H9 (cell line): ENCODE data around the gene FBXL7. TPM values are rescaled to one million over a fixed set of nuclear protein-coding genes. Genes with fewer than 3 reads are reported as not detected.

Source experiments
- DNase-seq: peaks from one replicate; pipeline ENCODE4 v3.0.0-alpha.2; 2017
- H2AFZ ChIP-seq: one replicate; pipeline ENCODE4 v1.6.1; 2013; ENCODE audit warnings: mild to moderate bottlenecking, low read length, control low read depth, moderate library complexity
- H2AK5ac ChIP-seq: 2 replicates; pipeline ENCODE4 v1.6.1; 2013; ENCODE audit warnings: low read length, control low read depth, mixed read lengths; ENCODE audit not compliant: insufficient read length
- H2BK120ac ChIP-seq: one replicate; pipeline ENCODE4 v1.6.1; 2013; ENCODE audit warnings: low read depth, mild to moderate bottlenecking, low read length, control low read depth, inconsistent platforms; ENCODE audit not compliant: poor library complexity, severe bottlenecking
- H2BK12ac ChIP-seq: 2 replicates; pipeline ENCODE4 v1.6.1; 2013; ENCODE audit warnings: low read length, control low read depth, mixed read lengths, low read depth; ENCODE audit not compliant: insufficient read length
- H2BK15ac ChIP-seq: 2 replicates; pipeline ENCODE4 v1.6.1; 2013; ENCODE audit warnings: low read depth, low read length, control low read depth
- H2BK20ac ChIP-seq: one replicate; pipeline ENCODE4 v1.6.1; 2013; ENCODE audit warnings: low read depth, mild to moderate bottlenecking, low read length, control low read depth, inconsistent platforms; ENCODE audit not compliant: poor library complexity, severe bottlenecking
- H2BK5ac ChIP-seq: 2 replicates; pipeline ENCODE4 v1.6.1; 2013; ENCODE audit warnings: low read length, control low read depth, mixed read lengths; ENCODE audit not compliant: insufficient read length
- H3K14ac ChIP-seq: 2 replicates; pipeline ENCODE4 v1.6.1; 2013; ENCODE audit warnings: low read length, control low read depth; ENCODE audit not compliant: insufficient read depth
- H3K18ac ChIP-seq: 2 replicates; pipeline ENCODE4 v1.6.1; 2013; ENCODE audit warnings: low read depth, mild to moderate bottlenecking, mixed read lengths, low read length, control low read depth; ENCODE audit not compliant: insufficient read length
- H3K23ac ChIP-seq: 2 replicates; pipeline ENCODE4 v1.6.1; 2013; ENCODE audit warnings: low read length, control low read depth, mixed read lengths, low read depth; ENCODE audit not compliant: insufficient read length
- H3K23me2 ChIP-seq: 2 replicates; pipeline ENCODE4 v1.6.1; 2013; ENCODE audit warnings: low read depth, mild to moderate bottlenecking, mixed read lengths, low read length, control low read depth; ENCODE audit not compliant: insufficient read length, poor library complexity, severe bottlenecking
- H3K27ac ChIP-seq: 2 replicates; pipeline ENCODE4 v1.5.1; 2013; ENCODE audit warnings: low read length, control low read depth, mixed read lengths, low read depth; ENCODE audit not compliant: insufficient read length
- H3K27me3 ChIP-seq: 2 replicates; pipeline ENCODE4 v1.6.1; 2013; ENCODE audit warnings: low read length, control low read depth, inconsistent platforms; ENCODE audit not compliant: insufficient read depth
- H3K4ac ChIP-seq: 2 replicates; pipeline ENCODE4 v1.6.1; 2013; ENCODE audit warnings: low read depth, mild to moderate bottlenecking, control low read depth, inconsistent platforms, low read length, moderate library complexity
- H3K4me1 ChIP-seq: 2 replicates; pipeline ENCODE4 v1.6.1; 2013; ENCODE audit warnings: low read length, control low read depth, inconsistent platforms; ENCODE audit not compliant: insufficient read depth
- H3K4me2 ChIP-seq: 2 replicates; pipeline ENCODE4 v1.6.1; 2013; ENCODE audit warnings: low read length, control low read depth, mixed read lengths; ENCODE audit not compliant: insufficient read length, insufficient read depth
- H3K56ac ChIP-seq: 2 replicates; pipeline ENCODE4 v1.6.1; 2013; ENCODE audit warnings: low read depth, mild to moderate bottlenecking, mixed read lengths, low read length, control low read depth; ENCODE audit not compliant: insufficient read length
- H3K79me1 ChIP-seq: 2 replicates; pipeline ENCODE4 v1.6.1; 2013; ENCODE audit warnings: low read depth, mild to moderate bottlenecking, moderate library complexity, low read length, control low read depth, inconsistent platforms; ENCODE audit not compliant: insufficient read depth, poor library complexity, severe bottlenecking
- H3K79me2 ChIP-seq: 2 replicates; pipeline ENCODE4 v1.6.1; 2013; ENCODE audit warnings: low read length, control low read depth, inconsistent platforms; ENCODE audit not compliant: insufficient read depth
- H3K9ac ChIP-seq: 2 replicates; pipeline ENCODE4 v1.6.1; 2013; ENCODE audit warnings: low read length, control low read depth, mixed read lengths; ENCODE audit not compliant: insufficient read length; ENCODE audit errors: extremely low read depth
- H3K9me3 ChIP-seq: one replicate; pipeline ENCODE4 v1.6.1; 2013; ENCODE audit warnings: low read depth, low read length, inconsistent platforms; ENCODE audit not compliant: control insufficient read depth
- H3T11ph ChIP-seq: one replicate; pipeline ENCODE4 v1.6.1; 2013; ENCODE audit warnings: mild to moderate bottlenecking, low read length, control low read depth, inconsistent platforms
- H4K20me1 ChIP-seq: one replicate; pipeline ENCODE4 v1.6.1; 2013; ENCODE audit not compliant: control insufficient read depth, insufficient read length, insufficient read depth
- H4K5ac ChIP-seq: 2 replicates; pipeline ENCODE4 v1.6.1; 2013; ENCODE audit warnings: low read depth, mild to moderate bottlenecking, mixed read lengths, low read length, control low read depth; ENCODE audit not compliant: insufficient read length
- H4K8ac ChIP-seq: replicated peaks from 2 replicates; pipeline ENCODE4 v1.6.1; 2013; ENCODE audit warnings: low read length, control low read depth, mixed read lengths, low read depth; ENCODE audit not compliant: insufficient read length
- H4K91ac ChIP-seq: 2 replicates; pipeline ENCODE4 v1.6.1; 2013; ENCODE audit warnings: low read depth, mild to moderate bottlenecking, moderate library complexity, mixed read lengths, low read length, control low read depth; ENCODE audit not compliant: insufficient read length
- H3K27ac Mint-ChIP-seq, 3 experiments: 2 replicates in 2 of 3; 3 replicates in 1 of 3; pipeline ENCODE4 v1.8.0; 2020 to 2021; ENCODE audit warnings: mixed read lengths in 3 of 3, mild to moderate bottlenecking in 1 of 3, moderate library complexity in 1 of 3
- H3K27me3 Mint-ChIP-seq: 2 replicates; pipeline ENCODE4 v1.8.0; 2021; ENCODE audit warnings: low read depth, mild to moderate bottlenecking, moderate library complexity, mixed read lengths
- H3K36me3 Mint-ChIP-seq, 3 experiments: 2 replicates in 2 of 3; 3 replicates in 1 of 3; pipeline ENCODE4 v1.8.0; 2020 to 2021; ENCODE audit warnings: low read depth in 3 of 3, mixed read lengths in 3 of 3; ENCODE audit not compliant: insufficient read depth in 1 of 3
- H3K4me1 Mint-ChIP-seq, 2 experiments: 2 replicates each; pipeline ENCODE4 v1.8.0; 2020; ENCODE audit warnings: mixed read lengths in 2 of 2
- H3K4me3 Mint-ChIP-seq, 2 experiments: 2 replicates in 1 of 2; 3 replicates in 1 of 2; pipeline ENCODE4 v1.8.0; 2020 to 2021; ENCODE audit warnings: mild to moderate bottlenecking in 2 of 2, mixed read lengths in 2 of 2, moderate library complexity in 1 of 2
- H3K9me3 Mint-ChIP-seq, 2 experiments: 2 replicates in 1 of 2; 3 replicates in 1 of 2; pipeline ENCODE4 v1.8.0; 2020; ENCODE audit warnings: mild to moderate bottlenecking in 2 of 2, mixed read lengths in 2 of 2, moderate library complexity in 1 of 2
- WGBS: extraction: QIAGEN DNeasy Blood & Tissue Kit; methylation state at CpG from one replicate; pipeline ENCODE4 v1.1.7; 2013; ENCODE audit warnings: missing lambda C conversion rate, low lambda C conversion rate, mixed read lengths; ENCODE audit not compliant: insufficient read length; ENCODE audit errors: extremely low coverage; 5-methylcytosine and 5-hydroxymethylcytosine counted together
- total RNA-seq: library from RNA; stranded (reverse); gene quantifications from 2 replicates; pipeline ENCODE4 v1.2.1, GENCODE V29; 2021
- TF ChIP-seq, protein P1 (sequence below): fragments of 200-600 bp; sonication (generic); conservative IDR thresholded peaks from 3 replicates; pipeline ENCODE4 v1.8.0; 2021; ENCODE audit warnings: antibody characterized with exemption, mild to moderate bottlenecking

The FBXL7 gene
- total RNA-seq, 1 experiment from 2014 or later, result 14.6 TPM

DNA sequence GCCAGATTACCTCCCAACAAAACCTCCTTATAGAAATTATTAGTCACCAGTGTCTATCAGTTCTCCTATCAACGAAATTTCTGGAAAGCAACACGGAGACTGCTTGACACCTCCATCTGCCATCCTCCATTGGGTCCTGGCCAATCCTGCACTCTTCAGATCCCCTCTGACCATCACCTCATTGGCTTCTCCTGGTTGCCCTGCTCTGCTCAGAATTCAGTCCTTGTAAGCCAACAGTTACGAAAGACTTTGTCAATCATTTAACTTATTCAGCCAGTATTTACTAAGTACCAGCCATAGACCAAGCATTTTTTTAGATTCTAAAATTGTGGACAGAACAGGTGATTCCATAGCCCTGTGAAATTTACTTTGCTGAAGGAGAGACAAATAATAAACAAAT is 451.1 kb downstream of the FBXL7 start:
- no peak overlapping the region for H4K5ac ChIP-seq
- H3K27ac ChIP-seq, result no peak overlapping the region
- H3K9me3 ChIP-seq, result no peaks in the 10 kb centered on the region
- DNase-seq, result no peak
- no peak overlapping the region for H3K23ac ChIP-seq
- Mint-ChIP-seq H3K27me3 (no peaks in the 10 kb centered on the region), H3K9me3 (peaks cover 0 to 2% of the 10 kb centered on the region in 2 experiments; a peak in 1 of 5 replicates), H3K27ac (no peak overlapping the region), H3K36me3 (peaks cover 7 to 9% (median 7%) of the 10 kb centered on the region in 3 experiments; a peak in 6 of 7 replicates), H3K4me3 (no peak overlapping the region), H3K4me1 (no peaks in the 10 kb centered on the region)
- no peaks in the 10 kb centered on the region for H3K23me2 ChIP-seq
- no peak overlapping the region for H3T11ph ChIP-seq
- H3K79me2 ChIP-seq, result no peaks in the 10 kb centered on the region
- WGBS, result no CpG with 5 or more reads among the region's 3 CpGs
- no peak overlapping the region for H2BK15ac ChIP-seq
- H3K4ac ChIP-seq, result no peak overlapping the region
- no peaks in the 10 kb centered on the region for H3K27me3 ChIP-seq
- no peak overlapping the region for H2AK5ac ChIP-seq
- H2BK120ac ChIP-seq, result no peak overlapping the region
- no peak overlapping the region for H4K8ac ChIP-seq
- no peak overlapping the region for H4K91ac ChIP-seq
- H2AFZ ChIP-seq, result no peak overlapping the region
- H2BK12ac ChIP-seq, result no peak overlapping the region
- no peak overlapping the region for H3K56ac ChIP-seq
- H3K18ac ChIP-seq, result no peak overlapping the region
- TF ChIP-seq, protein P1, sequence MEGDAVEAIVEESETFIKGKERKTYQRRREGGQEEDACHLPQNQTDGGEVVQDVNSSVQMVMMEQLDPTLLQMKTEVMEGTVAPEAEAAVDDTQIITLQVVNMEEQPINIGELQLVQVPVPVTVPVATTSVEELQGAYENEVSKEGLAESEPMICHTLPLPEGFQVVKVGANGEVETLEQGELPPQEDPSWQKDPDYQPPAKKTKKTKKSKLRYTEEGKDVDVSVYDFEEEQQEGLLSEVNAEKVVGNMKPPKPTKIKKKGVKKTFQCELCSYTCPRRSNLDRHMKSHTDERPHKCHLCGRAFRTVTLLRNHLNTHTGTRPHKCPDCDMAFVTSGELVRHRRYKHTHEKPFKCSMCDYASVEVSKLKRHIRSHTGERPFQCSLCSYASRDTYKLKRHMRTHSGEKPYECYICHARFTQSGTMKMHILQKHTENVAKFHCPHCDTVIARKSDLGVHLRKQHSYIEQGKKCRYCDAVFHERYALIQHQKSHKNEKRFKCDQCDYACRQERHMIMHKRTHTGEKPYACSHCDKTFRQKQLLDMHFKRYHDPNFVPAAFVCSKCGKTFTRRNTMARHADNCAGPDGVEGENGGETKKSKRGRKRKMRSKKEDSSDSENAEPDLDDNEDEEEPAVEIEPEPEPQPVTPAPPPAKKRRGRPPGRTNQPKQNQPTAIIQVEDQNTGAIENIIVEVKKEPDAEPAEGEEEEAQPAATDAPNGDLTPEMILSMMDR, result no peak
- H4K20me1 ChIP-seq, result no peaks in the 10 kb centered on the region
- H3K14ac ChIP-seq, result no peak overlapping the region
- H2BK20ac ChIP-seq, result no peak overlapping the region
- H3K9ac ChIP-seq, result no peak overlapping the region
- no peak overlapping the region for H3K4me2 ChIP-seq
- no peaks in the 10 kb centered on the region for H3K4me1 ChIP-seq
- no peaks in the 10 kb centered on the region for H3K79me1 ChIP-seq
- no peak overlapping the region for H2BK5ac ChIP-seq
